Tibial nerve (tissue), 4 donors: ENCODE data around the gene ACKR2.

Experiments
- EP300 ChIP-seq, 2 donors: sonication (generic); formaldehyde crosslinking; IDR thresholded peaks; one replicate each; pipeline ENCODE4 v1.6.1; 2017; ENCODE audit warnings: antibody characterized with exemption in 2 of 2, mild to moderate bottlenecking in 1 of 2
- POLR2A ChIP-seq, 2 donors: fragments of 450-650 bp; IDR thresholded peaks; one replicate each; pipeline ENCODE4 v1.6.1; 2017; ENCODE audit warnings: antibody characterized with exemption in 2 of 2, mild to moderate bottlenecking in 2 of 2, moderate library complexity in 2 of 2
- TF ChIP-seq, protein P1 (sequence below), 5 experiments: fragments of 200-600 bp in 3 of 5; fragments of 450-650 bp in 2 of 5; sonication (generic) in 3 of 5; IDR thresholded peaks; one replicate each; pipeline ENCODE4 v1.5.1; 2016 to 2019; ENCODE audit warnings: antibody characterized with exemption in 5 of 5, mild to moderate bottlenecking in 3 of 5, moderate library complexity in 2 of 5

GRCh38 chr3:42844412-42844713 is 35.1 kb downstream of the ACKR2 start:
- TF ChIP-seq POLR2A (IDR thresholded peaks at IDR 0.05) = no peak
- TF ChIP-seq, protein P1, sequence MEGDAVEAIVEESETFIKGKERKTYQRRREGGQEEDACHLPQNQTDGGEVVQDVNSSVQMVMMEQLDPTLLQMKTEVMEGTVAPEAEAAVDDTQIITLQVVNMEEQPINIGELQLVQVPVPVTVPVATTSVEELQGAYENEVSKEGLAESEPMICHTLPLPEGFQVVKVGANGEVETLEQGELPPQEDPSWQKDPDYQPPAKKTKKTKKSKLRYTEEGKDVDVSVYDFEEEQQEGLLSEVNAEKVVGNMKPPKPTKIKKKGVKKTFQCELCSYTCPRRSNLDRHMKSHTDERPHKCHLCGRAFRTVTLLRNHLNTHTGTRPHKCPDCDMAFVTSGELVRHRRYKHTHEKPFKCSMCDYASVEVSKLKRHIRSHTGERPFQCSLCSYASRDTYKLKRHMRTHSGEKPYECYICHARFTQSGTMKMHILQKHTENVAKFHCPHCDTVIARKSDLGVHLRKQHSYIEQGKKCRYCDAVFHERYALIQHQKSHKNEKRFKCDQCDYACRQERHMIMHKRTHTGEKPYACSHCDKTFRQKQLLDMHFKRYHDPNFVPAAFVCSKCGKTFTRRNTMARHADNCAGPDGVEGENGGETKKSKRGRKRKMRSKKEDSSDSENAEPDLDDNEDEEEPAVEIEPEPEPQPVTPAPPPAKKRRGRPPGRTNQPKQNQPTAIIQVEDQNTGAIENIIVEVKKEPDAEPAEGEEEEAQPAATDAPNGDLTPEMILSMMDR (IDR thresholded peaks at IDR 0.05) = no peak
- no peak for TF ChIP-seq EP300 (IDR thresholded peaks at IDR 0.05)
